Neuronal stem cell (in vitro differentiated cells): ENCODE results near the gene ANGPTL2.

Experiments used
- DNase-seq: peaks from one replicate; pipeline ENCODE4 v3.0.0-alpha.2; 2013; ENCODE audit warnings: low spot score
- H2AFZ ChIP-seq: one replicate; pipeline ENCODE4 v1.6.1; 2013; ENCODE audit warnings: mild to moderate bottlenecking, low read length, inconsistent platforms
- H2AK5ac ChIP-seq: 2 replicates; pipeline ENCODE4 v1.6.1; 2013; ENCODE audit warnings: low read depth, mild to moderate bottlenecking, inconsistent platforms, low read length, moderate library complexity, mixed read lengths
- H2BK120ac ChIP-seq: 2 replicates; pipeline ENCODE4 v1.6.1; 2013; ENCODE audit warnings: low read depth, mild to moderate bottlenecking, inconsistent platforms, low read length, moderate library complexity, mixed read lengths
- H2BK12ac ChIP-seq: one replicate; pipeline ENCODE4 v1.6.1; 2013; ENCODE audit warnings: low read length, inconsistent platforms
- H2BK15ac ChIP-seq: 2 replicates; pipeline ENCODE4 v1.6.1; 2013; ENCODE audit warnings: mild to moderate bottlenecking, low read length, inconsistent platforms, mixed read lengths
- H2BK5ac ChIP-seq: one replicate; pipeline ENCODE4 v1.6.1; 2013; ENCODE audit warnings: inconsistent platforms, mild to moderate bottlenecking, low read length, moderate library complexity
- H3K14ac ChIP-seq: one replicate; pipeline ENCODE4 v1.6.1; 2013; ENCODE audit warnings: low read length, inconsistent platforms
- H3K18ac ChIP-seq: 2 replicates; pipeline ENCODE4 v1.6.1; 2013; ENCODE audit warnings: low read length, inconsistent platforms
- H3K23ac ChIP-seq: 2 replicates; pipeline ENCODE4 v1.6.1; 2013; ENCODE audit warnings: low read depth, mild to moderate bottlenecking, mixed read lengths, low read length, inconsistent platforms; ENCODE audit not compliant: poor library complexity
- H3K27ac ChIP-seq: replicated peaks from 3 replicates; pipeline ENCODE4 v1.5.1; 2013; ENCODE audit warnings: low read length, inconsistent platforms
- H3K27me3 ChIP-seq, 3 experiments: 2 replicates each; pipeline ENCODE4 v1.6.1; 2013; ENCODE audit warnings: low read length in 3 of 3, mild to moderate bottlenecking in 2 of 3, inconsistent platforms in 1 of 3, low read depth in 1 of 3, mixed read lengths in 1 of 3, moderate library complexity in 1 of 3; ENCODE audit not compliant: control insufficient read depth in 3 of 3, insufficient read depth in 3 of 3
- H3K36me3 ChIP-seq, 2 donors: replicated peaks in 1 of 2; 2 replicates each; pipeline ENCODE4 v1.6.1; 2013; ENCODE audit warnings: low read length in 2 of 2; ENCODE audit not compliant: control insufficient read depth in 2 of 2, insufficient read depth in 2 of 2
- H3K4ac ChIP-seq: 2 replicates; pipeline ENCODE4 v1.6.1; 2013; ENCODE audit warnings: inconsistent platforms, mild to moderate bottlenecking, low read length, moderate library complexity
- H3K4me1 ChIP-seq, 2 donors: 1 replicate in 1 of 2; 2 replicates in 1 of 2; pipeline ENCODE4 v1.6.1; 2013; ENCODE audit warnings: low read length in 2 of 2, low read depth in 1 of 2; ENCODE audit not compliant: control insufficient read depth in 2 of 2, insufficient read depth in 1 of 2
- H3K4me2 ChIP-seq: one replicate; pipeline ENCODE4 v1.6.1; 2013; ENCODE audit warnings: mild to moderate bottlenecking, low read length, inconsistent platforms; ENCODE audit not compliant: insufficient read depth, poor library complexity, severe bottlenecking
- H3K4me3 ChIP-seq, 2 donors: 2 replicates each; pipeline ENCODE4 v1.5.1; 2013; ENCODE audit warnings: low read length in 2 of 2, mild to moderate bottlenecking in 2 of 2, inconsistent platforms in 1 of 2, moderate library complexity in 1 of 2
- H3K79me1 ChIP-seq: one replicate; pipeline ENCODE4 v1.6.1; 2013; ENCODE audit warnings: low read depth, mild to moderate bottlenecking, inconsistent platforms, low read length, moderate library complexity
- H3K9ac ChIP-seq: one replicate; pipeline ENCODE4 v1.6.1; 2013; ENCODE audit warnings: mild to moderate bottlenecking, low read depth, low read length, inconsistent platforms; ENCODE audit not compliant: poor library complexity
- H3K9me3 ChIP-seq, 2 donors: replicated peaks in 1 of 2; 2 replicates each; pipeline versions ENCODE3 to v1.6.1; 2013; ENCODE audit warnings: low read length in 2 of 2, mild to moderate bottlenecking in 2 of 2, inconsistent platforms in 1 of 2, low read depth in 1 of 2, mixed read lengths in 1 of 2, moderate library complexity in 1 of 2; ENCODE audit not compliant: control insufficient read depth in 2 of 2, insufficient read depth in 1 of 2
- H4K8ac ChIP-seq: one replicate; pipeline ENCODE4 v1.6.1; 2013; ENCODE audit warnings: low read depth, mild to moderate bottlenecking, inconsistent platforms, low read length, moderate library complexity
- H4K91ac ChIP-seq: one replicate; pipeline ENCODE4 v1.6.1; 2013; ENCODE audit warnings: low read length, low read depth, mild to moderate bottlenecking, inconsistent platforms; ENCODE audit not compliant: poor library complexity
- WGBS, 2 donors: extraction: QIAGEN DNeasy Blood & Tissue Kit; methylation state at CpG; one replicate each; pipeline ENCODE4 v1.1.7; 2013; ENCODE audit warnings: missing lambda C conversion rate in 2 of 2, mixed read lengths in 1 of 2; ENCODE audit not compliant: insufficient read length in 2 of 2, insufficient replicate concordance in 1 of 2; ENCODE audit errors: extremely low coverage in 2 of 2; 5-methylcytosine and 5-hydroxymethylcytosine counted together

ANGPTL2 gene

GRCh38 chr9:127078988-127079387 is 43.4 kb downstream of the ANGPTL2 start:
- Histone ChIP-seq H3K27ac (no peak overlapping the region), H3K14ac (no peak overlapping the region), H3K27me3 (no peaks in the 10 kb centered on the region), H3K4ac (no peak overlapping the region), H2BK15ac (no peak overlapping the region), H3K18ac (no peak overlapping the region), H2BK5ac (no peak overlapping the region), H3K23ac (no peak overlapping the region), H3K9ac (no peak overlapping the region), H3K4me2 (no peak overlapping the region), H3K36me3 (no peaks in the 10 kb centered on the region), H4K8ac (no peak overlapping the region), H3K9me3 (peaks cover 0 to 10% of the 10 kb centered on the region in 2 donors), H3K4me1 (peaks cover 15 to 35% of the 10 kb centered on the region in 2 donors), H2BK120ac (no peak overlapping the region), H3K79me1 (no peaks in the 10 kb centered on the region), H2AK5ac (no peak overlapping the region), H2BK12ac (no peak overlapping the region), H3K4me3 (no peak overlapping the region), H2AFZ (no peak overlapping the region), H4K91ac (no peak overlapping the region)
- DNase-seq: no peak
- WGBS, 2 donors: no CpG with 5 or more reads among the region's 1 CpG

- no peak overlapping the region for H2AFZ ChIP-seq
- H4K8ac ChIP-seq: no peak overlapping the region
- H3K18ac ChIP-seq: no peak overlapping the region
- H3K4ac ChIP-seq: no peak overlapping the region
- no peaks in the 10 kb centered on the region for H3K27me3 ChIP-seq
- H3K4me1 ChIP-seq: peaks cover 15 to 35% of the 10 kb centered on the region in 2 donors
- H3K79me1 ChIP-seq: no peaks in the 10 kb centered on the region
- H3K9me3 ChIP-seq: peaks cover 0 to 10% of the 10 kb centered on the region in 2 donors
- H2BK12ac ChIP-seq: no peak overlapping the region
- no CpG with 5 or more reads among the region's 6 CpGs for WGBS, 2 donors
- no peak overlapping the region for H3K9ac ChIP-seq
- no peak overlapping the region for H3K4me2 ChIP-seq
- H2BK120ac ChIP-seq: no peak overlapping the region
- no peak overlapping the region for H3K27ac ChIP-seq
- no peak overlapping the region for H3K4me3 ChIP-seq
- H2AK5ac ChIP-seq: no peak overlapping the region
- H3K14ac ChIP-seq: no peak overlapping the region
- no peak overlapping the region for H2BK5ac ChIP-seq
- H3K36me3 ChIP-seq: no peaks in the 10 kb centered on the region
- DNase-seq: no peak
- H3K23ac ChIP-seq: no peak overlapping the region
- H2BK15ac ChIP-seq: no peak overlapping the region
- no peak overlapping the region for H4K91ac ChIP-seq
These were observed 44.1 kb downstream of the ANGPTL2 start for GRCh38 chr9:127078336-127078735.

- no peak overlapping the region for H4K91ac ChIP-seq
- H3K14ac ChIP-seq: no peak overlapping the region
- no peaks in the 10 kb centered on the region for H3K79me1 ChIP-seq
- WGBS, 2 donors: no CpG with 5 or more reads among the region's 2 CpGs
- H3K4me3 ChIP-seq: no peak overlapping the region
- no peak overlapping the region for H2AK5ac ChIP-seq
- H2BK5ac ChIP-seq: no peak overlapping the region
- no peak overlapping the region for H3K23ac ChIP-seq
- H3K4ac ChIP-seq: no peak overlapping the region
- H3K9ac ChIP-seq: no peak overlapping the region
- H3K9me3 ChIP-seq: peaks cover 0 to 10% of the 10 kb centered on the region in 2 donors
- no peak overlapping the region for H2BK15ac ChIP-seq
- no peaks in the 10 kb centered on the region for H3K27me3 ChIP-seq
- H2AFZ ChIP-seq: no peak overlapping the region
- H2BK12ac ChIP-seq: no peak overlapping the region
- no peak overlapping the region for H3K4me2 ChIP-seq
- peak overlapping the region; percentile 20 for H3K18ac ChIP-seq
- H3K27ac ChIP-seq: no peak overlapping the region
- H3K36me3 ChIP-seq: no peaks in the 10 kb centered on the region
- H4K8ac ChIP-seq: no peak overlapping the region
- no peak overlapping the region for H2BK120ac ChIP-seq
- H3K4me1 ChIP-seq: peaks cover 15 to 35% of the 10 kb centered on the region in 2 donors
- no peak for DNase-seq
These were observed 44.8 kb downstream of the ANGPTL2 start for GRCh38 chr9:127077644-127077946.

GRCh38 chr9:127076860-127077643 is 45.4 kb downstream of the ANGPTL2 start:
- no peak overlapping the region for H2BK5ac ChIP-seq
- H3K9ac ChIP-seq: no peak overlapping the region
- no peak overlapping the region for H4K91ac ChIP-seq
- no peaks in the 10 kb centered on the region for H3K36me3 ChIP-seq
- H2AK5ac ChIP-seq: no peak overlapping the region
- H2BK15ac ChIP-seq: no peak overlapping the region
- H3K4ac ChIP-seq: no peak overlapping the region
- H3K14ac ChIP-seq: no peak overlapping the region
- H3K23ac ChIP-seq: no peak overlapping the region
- no peaks in the 10 kb centered on the region for H3K79me1 ChIP-seq
- no peaks in the 10 kb centered on the region for H3K27me3 ChIP-seq
- H3K27ac ChIP-seq: no peak overlapping the region
- no peak overlapping the region for H2BK12ac ChIP-seq
- no peak overlapping the region for H2BK120ac ChIP-seq
- peaks cover 0 to 10% of the 10 kb centered on the region in 2 donors for H3K9me3 ChIP-seq
- no peak for DNase-seq
- H3K4me1 ChIP-seq: peaks cover 15 to 35% of the 10 kb centered on the region in 2 donors
- H3K18ac ChIP-seq: no peak overlapping the region
- no CpG with 5 or more reads among the region's 5 CpGs for WGBS, 2 donors
- H2AFZ ChIP-seq: no peak overlapping the region
- H3K4me3 ChIP-seq: no peak overlapping the region
- no peak overlapping the region for H3K4me2 ChIP-seq
- no peak overlapping the region for H4K8ac ChIP-seq
